Trophoblast cell (in vitro differentiated cells and primary cell): Measurements from ENCODE around the gene PLLP.

Experiments
- DNase-seq, 2 donors: peaks; one replicate each; pipeline ENCODE4 v3.0.0-alpha.2; 2016
- H2AFZ ChIP-seq: 2 replicates; pipeline ENCODE4 v1.6.1; 2013; ENCODE audit warnings: low read length, moderate library complexity, mild to moderate bottlenecking; ENCODE audit not compliant: insufficient read depth, poor library complexity
- H2AK5ac ChIP-seq: 2 replicates; pipeline ENCODE4 v1.6.1; 2013; ENCODE audit warnings: mild to moderate bottlenecking, low read length
- H2BK120ac ChIP-seq: 2 replicates; pipeline ENCODE4 v1.6.1; 2013; ENCODE audit warnings: low read length, mild to moderate bottlenecking, moderate library complexity; ENCODE audit not compliant: insufficient read depth, poor library complexity
- H2BK12ac ChIP-seq: 2 replicates; pipeline ENCODE4 v1.6.1; 2013; ENCODE audit warnings: mild to moderate bottlenecking, low read length, moderate library complexity
- H2BK5ac ChIP-seq: 2 replicates; pipeline ENCODE4 v1.6.1; 2013; ENCODE audit warnings: low read length, low read depth, moderate library complexity, mild to moderate bottlenecking; ENCODE audit not compliant: poor library complexity
- H3K14ac ChIP-seq: 2 replicates; pipeline ENCODE4 v1.6.1; 2013; ENCODE audit warnings: mild to moderate bottlenecking, low read length
- H3K18ac ChIP-seq: 2 replicates; pipeline ENCODE4 v1.6.1; 2013; ENCODE audit warnings: mild to moderate bottlenecking, low read length
- H3K23ac ChIP-seq: 2 replicates; pipeline ENCODE4 v1.6.1; 2013; ENCODE audit warnings: low read length
- H3K27ac ChIP-seq: 2 replicates; pipeline ENCODE4 v1.5.1; 2013; ENCODE audit warnings: low read depth, mild to moderate bottlenecking, inconsistent platforms, low read length, moderate library complexity
- H3K27me3 ChIP-seq: 2 replicates; pipeline ENCODE4 v1.6.1; 2013; ENCODE audit warnings: inconsistent platforms, mild to moderate bottlenecking, low read length, moderate library complexity; ENCODE audit not compliant: insufficient read depth
- H3K36me3 ChIP-seq, 2 experiments: 1 replicate in 1 of 2; 2 replicates in 1 of 2; pipeline ENCODE4 v1.6.1; 2013; ENCODE audit warnings: low read length in 2 of 2, mild to moderate bottlenecking in 2 of 2, moderate library complexity in 1 of 2; ENCODE audit not compliant: insufficient read depth in 2 of 2, control insufficient read depth in 1 of 2
- H3K4ac ChIP-seq: 2 replicates; pipeline ENCODE4 v1.6.1; 2013; ENCODE audit warnings: low read depth, mild to moderate bottlenecking, low read length, moderate library complexity
- H3K4me1 ChIP-seq, 2 experiments: 1 replicate in 1 of 2; 2 replicates in 1 of 2; pipeline ENCODE4 v1.6.1; 2013; ENCODE audit warnings: low read length in 2 of 2, mild to moderate bottlenecking in 2 of 2, moderate library complexity in 1 of 2; ENCODE audit not compliant: insufficient read depth in 2 of 2, control insufficient read depth in 1 of 2
- H3K4me2 ChIP-seq: 2 replicates; pipeline ENCODE4 v1.6.1; 2013; ENCODE audit warnings: inconsistent platforms, mild to moderate bottlenecking, low read length, moderate library complexity
- H3K4me3 ChIP-seq: 2 replicates; pipeline ENCODE4 v1.5.1; 2013; ENCODE audit warnings: mild to moderate bottlenecking, low read depth, low read length, inconsistent platforms
- H3K79me1 ChIP-seq: one replicate; pipeline ENCODE4 v1.6.1; 2013; ENCODE audit warnings: low read length
- H3K79me2 ChIP-seq: 2 replicates; pipeline ENCODE4 v1.6.1; 2013; ENCODE audit warnings: low read length, mild to moderate bottlenecking; ENCODE audit not compliant: control insufficient read depth, insufficient read depth, poor library complexity
- H3K9ac ChIP-seq: 2 replicates; pipeline ENCODE4 v1.6.1; 2013; ENCODE audit warnings: mild to moderate bottlenecking, low read length
- H3K9me3 ChIP-seq: 2 replicates; pipeline ENCODE4 v1.6.1; 2013; ENCODE audit warnings: low read depth, mild to moderate bottlenecking, control low read depth, inconsistent platforms, low read length; ENCODE audit not compliant: insufficient read depth
- H4K12ac ChIP-seq: 2 replicates; pipeline ENCODE4 v1.6.1; 2013; ENCODE audit warnings: low read depth, mild to moderate bottlenecking, low read length, moderate library complexity
- H4K8ac ChIP-seq: 2 replicates; pipeline ENCODE4 v1.6.1; 2013; ENCODE audit warnings: low read depth, mild to moderate bottlenecking, low read length, moderate library complexity
- H4K91ac ChIP-seq: one replicate; pipeline ENCODE4 v1.6.1; 2013; ENCODE audit warnings: low read depth, mild to moderate bottlenecking, low read length, moderate library complexity
- WGBS: extraction: QIAGEN DNeasy Blood & Tissue Kit; methylation state at CpG from one replicate; pipeline ENCODE4 v1.1.7; 2013; ENCODE audit warnings: missing lambda C conversion rate; ENCODE audit not compliant: insufficient read length, insufficient coverage; ENCODE audit errors: extremely low coverage; 5-methylcytosine and 5-hydroxymethylcytosine counted together

The PLLP gene

GRCh38 chr16:57223057-57223456 is 61.4 kb downstream of the PLLP start:
- no peak overlapping the region for H3K18ac ChIP-seq

GRCh38 chr16:57216968-57217367 is 67.5 kb downstream of the PLLP start:
- Histone ChIP-seq H3K14ac (no peak overlapping the region), H4K12ac (no peak overlapping the region), H4K8ac (no peak overlapping the region), H3K27me3 (no peaks in the 10 kb centered on the region), H2BK120ac (no peak overlapping the region), H2AFZ (no peak overlapping the region), H3K18ac (no peak overlapping the region), H3K9ac (no peak overlapping the region), H2BK12ac (no peak overlapping the region), H3K79me2 (no peaks in the 10 kb centered on the region), H2BK5ac (no peak overlapping the region), H2AK5ac (no peak overlapping the region), H3K4me2 (no peak overlapping the region), H3K4me3 (no peak overlapping the region), H3K4ac (no peak overlapping the region), H3K79me1 (no peaks in the 10 kb centered on the region), H3K4me1 (no peaks in the 10 kb centered on the region), H3K23ac (no peak overlapping the region), H4K91ac (no peak overlapping the region), H3K36me3 (peaks cover 15 to 43% of the 10 kb centered on the region in 2 experiments), H3K9me3 (no peaks in the 10 kb centered on the region), H3K27ac (no peak overlapping the region)
- no CpG with 5 or more reads among the region's 2 CpGs for WGBS
- DNase-seq, result no peak

More at GRCh38 chr16:57223057-57223456, 61.4 kb downstream of the PLLP start:
- no peak overlapping the region for H3K23ac ChIP-seq
- no peak overlapping the region for H3K4me2 ChIP-seq
- H3K4me1 ChIP-seq, result peaks cover 0 to 10% of the 10 kb centered on the region in 2 experiments
- no peak overlapping the region for H2BK120ac ChIP-seq
- H3K27ac ChIP-seq, result no peak overlapping the region
- H3K4ac ChIP-seq, result no peak overlapping the region
- H3K79me1 ChIP-seq, result no peaks in the 10 kb centered on the region
- no peak overlapping the region for H3K9ac ChIP-seq
- H3K27me3 ChIP-seq, result no peaks in the 10 kb centered on the region
- no peak overlapping the region for H4K8ac ChIP-seq
- DNase-seq, result no peak
- no peaks in the 10 kb centered on the region for H3K79me2 ChIP-seq
- no peak overlapping the region for H2AK5ac ChIP-seq
- no CpG with 5 or more reads among the region's 1 CpG for WGBS
- no peak overlapping the region for H3K14ac ChIP-seq
- peaks cover 19 to 25% of the 10 kb centered on the region in 2 experiments for H3K36me3 ChIP-seq
- no peaks in the 10 kb centered on the region for H3K9me3 ChIP-seq
- H2AFZ ChIP-seq, result no peak overlapping the region
- no peak overlapping the region for H4K12ac ChIP-seq
- H4K91ac ChIP-seq, result no peak overlapping the region
- H3K4me3 ChIP-seq, result no peak overlapping the region
- no peak overlapping the region for H2BK12ac ChIP-seq
- no peak overlapping the region for H2BK5ac ChIP-seq

DNA sequence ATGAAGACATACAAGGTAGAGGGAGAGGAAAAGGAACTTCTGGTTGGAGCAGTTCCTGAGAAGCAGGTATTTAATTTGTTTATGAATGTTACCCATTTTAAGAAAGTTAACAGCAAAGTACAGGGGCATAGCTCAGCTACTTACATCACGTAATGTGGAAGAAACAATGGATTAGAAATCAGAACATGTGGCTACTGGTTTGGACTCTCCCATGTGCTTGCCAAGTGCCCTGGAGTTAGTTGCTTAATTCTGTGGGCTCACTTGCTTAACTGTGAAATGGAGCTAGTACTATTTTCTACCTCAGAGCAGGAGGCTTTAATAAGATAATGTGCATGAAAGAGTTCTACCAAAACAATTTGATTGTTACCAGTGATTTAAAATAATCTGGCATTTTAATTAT is 71.0 kb downstream of the PLLP start:
- Histone ChIP-seq H3K79me2 (no peaks in the 10 kb centered on the region), H4K91ac (no peak overlapping the region), H3K4me3 (no peak overlapping the region), H3K9ac (no peak overlapping the region), H2AK5ac (no peak overlapping the region), H2AFZ (no peak overlapping the region), H3K4me1 (no peaks in the 10 kb centered on the region), H3K4me2 (no peak overlapping the region), H3K27me3 (no peaks in the 10 kb centered on the region), H3K23ac (no peak overlapping the region), H4K8ac (no peak overlapping the region), H3K36me3 (peaks cover 24 to 55% of the 10 kb centered on the region in 2 experiments), H3K18ac (no peak overlapping the region), H3K27ac (no peak overlapping the region), H3K4ac (no peak overlapping the region), H3K9me3 (no peaks in the 10 kb centered on the region), H2BK12ac (no peak overlapping the region), H2BK120ac (no peak overlapping the region), H2BK5ac (no peak overlapping the region), H3K79me1 (no peaks in the 10 kb centered on the region), H4K12ac (no peak overlapping the region), H3K14ac (no peak overlapping the region)
- no CpG with 5 or more reads among the region's 1 CpG for WGBS
- no peak for DNase-seq

DNA sequence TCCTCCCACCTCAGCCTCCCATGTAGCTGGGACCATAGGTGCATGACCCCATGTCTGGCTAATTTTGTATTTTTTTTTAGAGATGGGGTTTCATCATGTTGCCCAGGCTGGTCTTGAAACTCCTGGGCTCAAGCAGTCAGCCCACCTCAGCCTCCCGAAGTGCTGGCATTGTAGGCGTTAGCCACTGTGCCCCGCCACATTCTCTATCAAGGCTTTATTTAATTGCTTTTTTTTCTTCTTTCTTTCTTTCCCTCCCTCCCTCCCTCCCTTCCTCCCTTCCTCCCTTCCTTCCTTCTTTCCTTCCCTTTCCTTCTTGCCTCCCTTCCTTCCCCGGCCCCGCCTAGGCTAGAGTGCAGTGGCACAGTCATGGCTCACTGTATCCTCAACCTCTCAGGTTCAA is 74.7 kb downstream of the PLLP start:
- H3K27me3 ChIP-seq, result no peaks in the 10 kb centered on the region
- H3K36me3 ChIP-seq, result peaks cover 26 to 48% of the 10 kb centered on the region in 2 experiments
- no peak overlapping the region for H2BK12ac ChIP-seq
- no peaks in the 10 kb centered on the region for H3K4me1 ChIP-seq
- H3K79me1 ChIP-seq, result no peaks in the 10 kb centered on the region
- H3K9me3 ChIP-seq, result no peaks in the 10 kb centered on the region
- H3K4me3 ChIP-seq, result no peak overlapping the region
- no peak overlapping the region for H4K12ac ChIP-seq
- no peak overlapping the region for H3K18ac ChIP-seq
- H3K79me2 ChIP-seq, result no peaks in the 10 kb centered on the region
- H2BK5ac ChIP-seq, result no peak overlapping the region
- H2BK120ac ChIP-seq, result no peak overlapping the region
- no CpG with 5 or more reads among the region's 5 CpGs for WGBS
- H4K8ac ChIP-seq, result no peak overlapping the region
- H3K9ac ChIP-seq, result no peak overlapping the region
- no peak overlapping the region for H4K91ac ChIP-seq
- no peak overlapping the region for H2AK5ac ChIP-seq
- H3K23ac ChIP-seq, result no peak overlapping the region
- no peak overlapping the region for H2AFZ ChIP-seq
- H3K4me2 ChIP-seq, result no peak overlapping the region
- H3K27ac ChIP-seq, result no peak overlapping the region
- no peak overlapping the region for H3K14ac ChIP-seq
- no peak for DNase-seq
- H3K4ac ChIP-seq, result no peak overlapping the region
